ENCODE measurements around the gene AMOTL2. TPM values are rescaled to one million over a fixed set of nuclear protein-coding genes. Genes with fewer than 3 reads are reported as not detected.

The AMOTL2 gene
- total and polyA plus RNA-seq, 2 experiments from 2014 or later, result 17.9 to 102 TPM

- Histone ChIP-seq H3K4me2 (no peak overlapping the region), H3K27ac (ENCODE audit: low read depth) (no peak overlapping the region), H3K9me2 (ENCODE audit: insufficient read depth) (no peaks in the 10 kb centered on the region), H3K27me3 (ENCODE audit: insufficient read depth) (no peaks in the 10 kb centered on the region), H3K4me1 (ENCODE audit: insufficient read depth) (0 out of 2 replicates have a peak, but pooled peaks cover 5% of the 10 kb centered on the region), H4K20me1 (replicated peaks; ENCODE audit: insufficient read depth) (no peaks in the 10 kb centered on the region), H3F3A (replicated peaks; ENCODE audit: low read depth) (no peaks in the 10 kb centered on the region), H2AFZ (peak overlapping the region; percentile 45; the same call in 1 of the 2 replicates), H3K36me3 (ENCODE audit: insufficient read depth) (no peaks in the 10 kb centered on the region), H3K4me3 (no peak overlapping the region), H3K79me2 (replicated peaks; ENCODE audit: insufficient read depth) (no peaks in the 10 kb centered on the region)
- ATAC-seq (no peak), DNase-seq (ENCODE audit: low spot score) (no peak)
- Mint-ChIP-seq H3K9me3 (no peaks in the 10 kb centered on the region), H3K27ac (no peak overlapping the region), H3K4me3 (no peak overlapping the region), H3K36me3 (ENCODE audit: low read depth) (no peaks in the 10 kb centered on the region), H3K4me1 (peaks cover 16% of the 10 kb centered on the region), H3K27me3 (ENCODE audit: insufficient read depth, low read depth, poor library complexity) (peaks cover 4% of the 10 kb centered on the region)
- TF ChIP-seq REST (IDR thresholded peaks at IDR 0.05; ENCODE audit: unreplicated experiment) (no peak), ETS1 (IDR thresholded peaks at IDR 0.05) (no peak), ZNF331 (CRISPR knock-in tag; IDR thresholded peaks at IDR 0.05; ENCODE audit: low read depth) (no peak), POLR2AphosphoS5 (IDR thresholded peaks at IDR 0.05; ENCODE audit: low read depth) (no peak), ZNF114 (CRISPR knock-in tag; IDR thresholded peaks at IDR 0.05) (no peak), JUNB (IDR thresholded peaks at IDR 0.05; ENCODE audit: unreplicated experiment) (no peak), CREB1 (CRISPR knock-in tag; IDR thresholded peaks at IDR 0.05; ENCODE audit: low read depth) (no peak), STAT1 (IDR thresholded peaks at IDR 0.05; ENCODE audit: unreplicated experiment) (no peak), ZNF462 (CRISPR knock-in tag; IDR thresholded peaks at IDR 0.05) (no peak), CTCF (conservative IDR thresholded peaks at IDR 0.05; ENCODE audit: low read depth in 2 of 2) (no peak), EZH2 (IDR thresholded peaks at IDR 0.05; ENCODE audit: low read depth, unreplicated experiment) (no peak), EZH2phosphoT487 (IDR thresholded peaks at IDR 0.05; ENCODE audit: unreplicated experiment) (no peak), NANOG (IDR thresholded peaks at IDR 0.05; ENCODE audit: borderline replicate concordance) (no peak)
Observed at GRCh38 chr3:134419960-134420321, 45.7 kb upstream of the AMOTL2 start.
